Measurements from ENCODE around the gene TBX21. TPM values are rescaled to one million over a fixed set of nuclear protein-coding genes. Genes with fewer than 3 reads are reported as not detected.

Gene TBX21
- total RNA-seq, 2 experiments from 2014 or later = 59.0 to 68.4 TPM

GRCh38 chr17:47711366-47712099 lies 21.5 kb upstream of the TBX21 start:
- no peak overlapping the region for H3K4me3 Mint-ChIP-seq
- H3K27me3 Mint-ChIP-seq = peaks cover 8% of the 10 kb centered on the region
- ATAC-seq (no peak), DNase-seq (no peak)
- H3K36me3 Mint-ChIP-seq = no peaks in the 10 kb centered on the region
- no peak overlapping the region for H3K27ac Mint-ChIP-seq
- CTCF ChIA-PET = interaction anchor here (0.6 kb wide), 1 partner anchor 23 kb away, joined by 3 read pairs; no protein-coding TSS in a partner anchor
- peaks cover 46% of the 10 kb centered on the region for H3K4me1 Mint-ChIP-seq
- H3K9me3 Mint-ChIP-seq (ENCODE audit: low read depth) = no peaks in the 10 kb centered on the region

- Mint-ChIP-seq H3K36me3 (no peaks in the 10 kb centered on the region), H3K9me3 (ENCODE audit: low read depth) (no peaks in the 10 kb centered on the region), H3K27ac (no peak overlapping the region), H3K27me3 (peaks cover 10% of the 10 kb centered on the region), H3K4me1 (peaks cover 46% of the 10 kb centered on the region), H3K4me3 (no peak overlapping the region)
- CTCF ChIA-PET = interaction anchor here (8.2 kb wide), 1 partner anchor 12 kb away, joined by 157 read pairs; no protein-coding TSS in a partner anchor
- DNase-seq (no peak), ATAC-seq (no peak)
Measured at GRCh38 chr17:47712330-47713023, 20.6 kb upstream of the TBX21 start.

GRCh38 chr17:47713980-47714700 lies 18.9 kb upstream of the TBX21 start:
- Mint-ChIP-seq H3K9me3 (ENCODE audit: low read depth) (no peaks in the 10 kb centered on the region), H3K27me3 (peaks cover 10% of the 10 kb centered on the region), H3K27ac (peak overlapping the region; percentile 42), H3K36me3 (no peaks in the 10 kb centered on the region), H3K4me1 (peaks cover 59% of the 10 kb centered on the region), H3K4me3 (no peak overlapping the region)
- CTCF ChIA-PET = interaction anchor here (5.8 to 8.2 kb wide), 2 partner anchors 14 to 18 kb away, joined by 50 to 157 read pairs; partner anchors contain the start of gene TBX21
- no peak for ATAC-seq
- DNase-seq = no peak

GRCh38 chr17:47714773-47715396 lies 18.2 kb upstream of the TBX21 start:
- Mint-ChIP-seq H3K36me3 (no peaks in the 10 kb centered on the region), H3K27ac (no peak overlapping the region), H3K9me3 (ENCODE audit: low read depth) (no peaks in the 10 kb centered on the region), H3K27me3 (peaks cover 10% of the 10 kb centered on the region), H3K4me1 (peaks cover 66% of the 10 kb centered on the region), H3K4me3 (no peak overlapping the region)
- DNase-seq (peak; percentile 68), ATAC-seq (no peak)
- CTCF ChIA-PET = interaction anchor here (0.6 to 8.2 kb wide), 5 partner anchors 8 to 237 kb away, joined by 3 to 157 read pairs (median 39); partner anchors contain the start of gene TBX21

- Mint-ChIP-seq H3K9me3 (ENCODE audit: low read depth) (no peaks in the 10 kb centered on the region), H3K4me3 (no peak overlapping the region), H3K4me1 (peaks cover 75% of the 10 kb centered on the region), H3K27me3 (peaks cover 10% of the 10 kb centered on the region), H3K27ac (peak overlapping the region; percentile 28), H3K36me3 (no peaks in the 10 kb centered on the region)
- ATAC-seq (no peak), DNase-seq (no peak)
- CTCF ChIA-PET = interaction anchor here (0.6 to 8.2 kb wide), 6 partner anchors 9 to 296 kb away, joined by 3 to 157 read pairs (median 24); partner anchors contain the start of gene TBX21
Measured at GRCh38 chr17:47715669-47716325, 17.2 kb upstream of the TBX21 start.

- Mint-ChIP-seq H3K27ac (peak overlapping the region; percentile 12), H3K36me3 (no peaks in the 10 kb centered on the region), H3K4me3 (no peak overlapping the region), H3K9me3 (ENCODE audit: low read depth) (no peaks in the 10 kb centered on the region), H3K27me3 (peaks cover 10% of the 10 kb centered on the region), H3K4me1 (peaks cover 81% of the 10 kb centered on the region)
- peak; percentile 51 for DNase-seq
- ATAC-seq = no peak
- CTCF ChIA-PET = interaction anchor here (0.6 to 8.2 kb wide), 6 partner anchors 9 to 296 kb away, joined by 3 to 157 read pairs (median 24); partner anchors contain the start of gene TBX21
Measured at GRCh38 chr17:47716375-47716774, 16.7 kb upstream of the TBX21 start.

GRCh38 chr17:47717261-47717697 lies 15.8 kb upstream of the TBX21 start:
- Mint-ChIP-seq H3K27me3 (peaks cover 10% of the 10 kb centered on the region), H3K4me3 (no peak overlapping the region), H3K36me3 (no peaks in the 10 kb centered on the region), H3K27ac (peak overlapping the region; percentile 9), H3K9me3 (ENCODE audit: low read depth) (no peaks in the 10 kb centered on the region), H3K4me1 (peaks cover 87% of the 10 kb centered on the region)
- DNase-seq (peak; percentile 66), ATAC-seq (no peak)
- CTCF ChIA-PET = interaction anchor here (1.8 to 8.2 kb wide), 6 partner anchors 10 to 24 kb away, joined by 7 to 157 read pairs (median 24); partner anchors contain the start of gene TBX21

GRCh38 chr17:47717979-47718621 lies 14.9 kb upstream of the TBX21 start:
- peaks cover 91% of the 10 kb centered on the region for H3K4me1 Mint-ChIP-seq
- ATAC-seq (no peak), DNase-seq (peak; percentile 50)
- CTCF ChIA-PET = interaction anchor here (0.6 to 8.2 kb wide), 12 partner anchors 8 to 301 kb away, joined by 3 to 157 read pairs (median 8); partner anchors contain the start of gene TBX21
- peak overlapping the region; percentile 90 for H3K27ac Mint-ChIP-seq
- peaks cover 7% of the 10 kb centered on the region for H3K27me3 Mint-ChIP-seq
- H3K9me3 Mint-ChIP-seq (ENCODE audit: low read depth) = no peaks in the 10 kb centered on the region
- H3K36me3 Mint-ChIP-seq = no peaks in the 10 kb centered on the region
- no peak overlapping the region for H3K4me3 Mint-ChIP-seq

- CTCF ChIA-PET = interaction anchor here (0.6 to 8.2 kb wide), 13 partner anchors 9 to 300 kb away, joined by 3 to 157 read pairs (median 7); partner anchors contain the start of gene TBX21
- ATAC-seq (no peak), DNase-seq (peak; percentile 54)
- H3K27ac Mint-ChIP-seq = peak overlapping the region; percentile 90
- H3K36me3 Mint-ChIP-seq = no peaks in the 10 kb centered on the region
- H3K9me3 Mint-ChIP-seq (ENCODE audit: low read depth) = no peaks in the 10 kb centered on the region
- peaks cover 5% of the 10 kb centered on the region for H3K27me3 Mint-ChIP-seq
- H3K4me1 Mint-ChIP-seq = peaks cover 88% of the 10 kb centered on the region
- H3K4me3 Mint-ChIP-seq = peak overlapping the region; percentile 46
Measured at GRCh38 chr17:47718634-47719405, 14.2 kb upstream of the TBX21 start.

- H3K27ac Mint-ChIP-seq = peak overlapping the region; percentile 90
- DNase-seq = peak; percentile 96
- peak overlapping the region; percentile 46 for H3K4me3 Mint-ChIP-seq
- peaks cover 2% of the 10 kb centered on the region for H3K27me3 Mint-ChIP-seq
- CTCF ChIA-PET = interaction anchor here (1.0 to 8.2 kb wide), 7 partner anchors 8 to 56 kb away, joined by 3 to 157 read pairs (median 13); partner anchors contain the start of gene TBX21
- ATAC-seq = peak; percentile 40
- peaks cover 81% of the 10 kb centered on the region for H3K4me1 Mint-ChIP-seq
- no peaks in the 10 kb centered on the region for H3K36me3 Mint-ChIP-seq
- H3K9me3 Mint-ChIP-seq (ENCODE audit: low read depth) = no peaks in the 10 kb centered on the region
Measured at GRCh38 chr17:47719411-47720152, 13.5 kb upstream of the TBX21 start.

Data from activated CD8-positive, alpha-beta memory T cell treated with anti-CD3 and anti-CD28 coated beads, Interleukin-2, amount 10 ng/mL, durations not matched to agents 7 days and 5 days (primary cell).